GM12892 (cell line): ENCODE results near the gene DGKB.

ENCODE experiments used
- DNase-seq: peaks from one replicate; pipeline ENCODE4 v3.0.0; 2011; ENCODE audit not compliant: insufficient read length
- FAIRE-seq: peaks from 2 replicates; lab custom pipeline; 2011; peaks lifted over from hg19 to GRCh38; lab: Jason Lieb, UNC
- POLR2A ChIP-seq: IDR thresholded peaks from 2 replicates; pipeline ENCODE4 v1.6.1; 2011; ENCODE audit warnings: low read depth, low read length, control low read depth
- POLR2AphosphoS5 ChIP-seq: IDR thresholded peaks from 2 replicates; pipeline ENCODE4 v1.6.1; 2011; ENCODE audit warnings: low read depth, low read length, control low read depth
- TAF1 ChIP-seq: IDR thresholded peaks from 2 replicates; pipeline ENCODE4 v1.6.1; 2011; ENCODE audit warnings: low read depth, mild to moderate bottlenecking, control low read depth, low read length, borderline replicate concordance

DGKB gene

DNA sequence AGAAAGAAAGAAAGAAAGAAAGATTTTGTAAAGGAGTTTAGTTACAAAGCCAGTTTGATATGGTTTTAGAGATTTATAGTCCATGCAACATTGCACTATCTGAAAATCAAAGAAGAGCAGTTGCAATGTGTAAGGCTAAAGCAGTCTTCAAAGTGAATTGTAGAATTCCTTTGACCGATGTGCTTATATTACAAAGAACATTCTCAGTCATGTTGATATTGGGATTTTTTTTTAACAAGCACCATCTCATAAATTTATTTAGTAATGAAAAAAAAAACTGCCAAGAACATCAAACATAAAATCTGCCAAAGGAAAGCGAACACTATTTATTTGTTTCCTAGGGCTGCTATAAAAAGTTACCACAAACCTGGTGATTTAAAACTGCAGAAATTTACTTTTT is 133.3 kb downstream of the DGKB start:
- no peak for TF ChIP-seq TAF1
- no peak for TF ChIP-seq POLR2A
- no peak for TF ChIP-seq POLR2AphosphoS5
- FAIRE-seq (no peak), DNase-seq (no peak)

GRCh38 chr7:14767716-14768425 is 134.7 kb downstream of the DGKB start:
- no peak for DNase-seq
- TF ChIP-seq TAF1: no peak
- no peak for TF ChIP-seq POLR2A
- TF ChIP-seq POLR2AphosphoS5: no peak
- no peak for FAIRE-seq

- FAIRE-seq (no peak), DNase-seq (no peak)
- no peak for TF ChIP-seq POLR2AphosphoS5
- no peak for TF ChIP-seq POLR2A
- no peak for TF ChIP-seq TAF1
Observed at GRCh38 chr7:14766747-14767146, 135.8 kb downstream of the DGKB start.

DNA sequence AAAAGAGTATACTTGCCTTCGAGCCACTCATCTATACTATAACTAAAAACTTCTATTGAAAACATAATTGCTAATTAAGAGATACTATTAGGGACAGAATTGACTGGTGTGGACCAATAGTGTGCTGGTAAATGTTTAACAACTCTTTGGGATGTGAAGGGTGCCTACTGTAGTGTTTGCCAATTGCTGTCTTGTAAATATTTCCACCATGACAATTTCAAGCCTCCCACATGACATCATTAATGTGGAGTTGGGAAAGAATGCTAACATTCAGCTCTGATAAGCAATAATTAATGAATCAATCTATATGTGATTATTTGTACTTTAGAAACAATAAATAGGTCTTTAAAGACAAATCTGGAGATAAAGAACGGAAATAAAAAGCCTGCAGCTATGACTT is 136.8 kb downstream of the DGKB start:
- no peak for TF ChIP-seq TAF1
- no peak for DNase-seq
- no peak for FAIRE-seq

DNA sequence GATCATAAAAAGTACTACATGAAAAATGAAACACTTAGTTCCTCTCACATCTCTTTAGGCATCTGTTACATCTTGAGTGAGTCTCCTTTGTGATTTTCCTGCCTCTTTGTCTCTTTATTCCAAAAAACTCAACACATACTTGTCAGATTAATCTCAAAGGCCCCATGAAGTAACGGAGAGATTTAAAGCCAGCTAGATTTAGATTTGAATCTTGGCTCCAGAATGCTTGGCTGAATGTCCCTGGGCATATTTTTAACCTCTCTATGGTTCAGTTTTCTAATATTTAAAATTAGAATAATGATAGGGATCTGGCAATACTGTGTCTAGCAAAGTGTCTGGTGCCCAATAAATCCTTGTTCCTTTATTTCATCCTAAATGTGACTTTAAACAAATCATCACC is 140.0 kb downstream of the DGKB start:
- no peak for TF ChIP-seq TAF1
- TF ChIP-seq POLR2AphosphoS5: no peak
- TF ChIP-seq POLR2A: no peak
- DNase-seq: no peak
- no peak for FAIRE-seq

- FAIRE-seq: no peak
- TF ChIP-seq POLR2AphosphoS5 (no peak), POLR2A (no peak), TAF1 (no peak)
- no peak for DNase-seq
Observed at GRCh38 chr7:14761510-14762296, 140.8 kb downstream of the DGKB start.

DNA sequence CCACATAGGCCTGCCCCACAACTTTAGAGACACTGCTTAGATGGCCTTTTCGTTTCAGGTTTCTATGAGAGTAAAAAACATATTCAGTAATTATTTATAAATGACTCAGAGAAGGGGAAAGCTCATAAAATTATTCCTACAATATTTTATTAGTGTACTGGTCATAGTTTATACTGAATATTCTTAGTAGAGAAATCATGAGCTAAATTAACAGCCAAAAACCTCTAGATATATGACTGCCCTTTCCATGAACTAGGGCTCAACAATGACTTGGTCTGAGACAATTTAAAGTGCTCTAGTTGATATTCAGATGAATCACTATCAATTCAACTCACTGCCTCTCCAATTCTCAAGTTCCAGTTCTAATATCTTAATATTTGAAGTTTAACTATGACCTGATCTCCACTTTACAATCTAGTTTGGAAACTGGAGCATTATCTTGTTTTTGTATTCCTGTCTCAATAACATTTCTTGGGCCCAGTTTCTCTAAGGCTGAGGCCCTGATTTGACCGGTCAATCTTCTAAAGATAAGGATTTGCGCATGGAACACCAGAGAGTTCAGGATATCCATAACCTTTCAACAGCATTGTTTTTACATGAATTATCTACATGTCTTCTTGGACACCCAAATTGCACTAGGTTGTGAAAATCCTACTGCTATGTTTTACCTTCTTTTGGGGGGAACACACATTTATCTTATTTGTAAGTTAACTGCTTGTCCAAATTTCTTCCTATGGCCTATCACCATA is 141.6 kb downstream of the DGKB start:
- TF ChIP-seq TAF1 (no peak), POLR2AphosphoS5 (no peak), POLR2A (no peak)
- DNase-seq (no peak), FAIRE-seq (no peak)

- TF ChIP-seq TAF1 (no peak), POLR2AphosphoS5 (no peak), POLR2A (no peak)
- DNase-seq: no peak
- no peak for FAIRE-seq
Observed at GRCh38 chr7:14759785-14760184, 142.8 kb downstream of the DGKB start.

- FAIRE-seq (no peak), DNase-seq (no peak)
Observed at GRCh38 chr7:14754631-14755030, 147.9 kb downstream of the DGKB start.

DNA sequence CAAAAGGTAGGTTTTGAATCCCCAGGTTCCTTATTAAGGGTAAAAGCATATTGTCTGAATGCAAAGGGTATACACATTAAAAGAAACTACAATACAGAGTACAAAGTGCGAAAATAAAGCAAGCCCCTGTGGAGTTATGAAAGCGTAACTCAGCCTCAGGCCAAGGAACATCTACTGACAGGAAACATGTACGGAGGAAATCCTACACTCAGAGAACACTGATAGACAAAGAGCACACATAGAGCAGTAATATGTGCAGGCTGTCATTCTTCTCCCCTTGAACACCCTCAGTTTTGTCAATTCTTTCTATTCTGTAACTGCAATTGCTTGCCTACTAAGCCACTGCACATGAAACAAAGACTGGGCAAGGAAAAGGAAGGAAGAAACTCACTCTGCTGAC is 150.2 kb downstream of the DGKB start:
- FAIRE-seq (no peak), DNase-seq (no peak)
- TF ChIP-seq POLR2A: no peak
- TF ChIP-seq TAF1: no peak
- no peak for TF ChIP-seq POLR2AphosphoS5

More at GRCh38 chr7:14754631-14755030, 147.9 kb downstream of the DGKB start:
- TF ChIP-seq TAF1 (no peak), POLR2A (no peak), POLR2AphosphoS5 (no peak)

DNA sequence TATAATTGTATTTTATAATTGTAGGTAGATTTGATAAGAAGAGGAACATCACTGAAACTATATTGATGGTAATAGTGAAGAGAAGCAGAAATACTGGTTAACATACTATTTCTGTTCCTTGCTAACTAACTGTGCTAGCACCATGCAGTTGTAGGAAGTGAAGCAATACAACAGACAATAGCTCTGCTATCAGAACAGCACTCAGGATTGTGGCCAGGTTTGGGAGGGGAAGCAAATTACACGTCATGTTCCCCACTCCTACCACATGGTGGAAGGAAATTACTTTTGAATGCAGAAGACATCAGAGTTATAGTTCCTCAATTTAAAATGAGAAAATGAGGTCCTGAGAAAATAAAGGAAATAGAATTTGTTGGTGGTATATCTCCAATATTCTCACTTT is 151.1 kb downstream of the DGKB start:
- TF ChIP-seq POLR2AphosphoS5: no peak
- TF ChIP-seq POLR2A: no peak
- no peak for TF ChIP-seq TAF1
- no peak for FAIRE-seq
- DNase-seq: no peak

DNA sequence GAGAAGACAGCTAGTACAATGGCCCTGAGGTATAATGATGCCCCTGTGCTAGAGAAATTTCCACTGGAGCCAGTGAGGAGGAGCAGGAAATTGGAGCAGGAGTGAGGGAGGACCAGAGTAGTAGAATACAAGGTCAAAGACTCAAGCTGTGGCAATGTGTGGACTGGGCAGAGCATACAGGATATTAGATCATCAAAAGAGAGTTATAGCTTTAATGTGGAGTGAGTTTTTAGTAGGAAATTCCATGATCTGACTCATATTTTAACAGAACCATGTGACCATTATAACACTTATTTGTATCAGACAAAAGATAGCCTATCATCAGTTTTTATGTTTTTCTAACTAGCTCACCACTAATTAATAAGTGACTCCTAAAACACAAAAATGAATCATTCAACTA is 154.1 kb downstream of the DGKB start:
- FAIRE-seq (no peak), DNase-seq (no peak)
- TF ChIP-seq TAF1 (no peak), POLR2AphosphoS5 (no peak), POLR2A (no peak)

DNA sequence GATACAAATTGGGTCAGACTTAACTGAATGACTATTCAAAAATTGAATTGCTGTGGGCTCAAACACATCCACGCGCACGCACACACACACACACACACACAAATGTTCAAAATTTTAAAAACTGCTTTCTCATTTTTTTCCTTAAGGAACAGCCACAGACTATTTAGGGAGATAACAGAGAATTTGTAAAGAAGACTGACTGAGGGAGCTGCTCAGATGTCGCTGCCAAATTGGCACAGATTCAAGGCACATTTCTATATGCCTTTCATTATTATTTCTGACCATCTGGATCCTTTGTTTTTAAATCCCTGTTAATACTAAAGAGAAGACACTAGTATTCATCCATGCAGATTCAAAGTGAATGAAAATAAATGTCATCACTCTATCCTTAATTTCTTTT is 154.8 kb downstream of the DGKB start:
- no peak for TF ChIP-seq POLR2AphosphoS5
- TF ChIP-seq POLR2A: no peak
- TF ChIP-seq TAF1: no peak
- DNase-seq: no peak
- no peak for FAIRE-seq
